SH-SY5Y (cell line): ENCODE measurements around the gene RNF38.

Experiments used
- GATA2 ChIP-seq: IDR thresholded peaks from 2 replicates; pipeline ENCODE4 v1.6.1; 2011; ENCODE audit warnings: mild to moderate bottlenecking, low read depth, low read length
- GATA3 ChIP-seq: IDR thresholded peaks from 2 replicates; pipeline ENCODE4 v1.6.1; 2011; ENCODE audit warnings: low read depth, mild to moderate bottlenecking, low read length, moderate library complexity

RNF38 gene

DNA sequence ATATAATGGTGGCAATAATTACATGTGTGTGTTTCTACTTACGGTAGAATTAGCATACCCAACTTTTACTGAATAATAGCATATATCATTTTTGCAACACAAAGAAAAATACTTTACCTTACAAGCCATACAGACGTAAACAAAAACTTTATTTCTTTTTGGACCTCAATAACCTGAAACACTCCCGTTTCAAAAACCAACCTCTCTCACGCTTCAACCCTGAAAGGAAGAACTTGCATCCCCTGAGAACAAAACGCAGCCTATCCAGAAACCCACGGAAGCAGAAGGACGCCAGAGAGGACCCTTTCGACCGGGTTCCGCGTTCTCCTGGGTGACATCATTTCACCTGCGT lies at the start of gene RNF38:
TSS of gene RNF38 (minus strand) at position 290 of the 352 bp plus-strand sequence. CDS start at position 129, 161 bp downstream.
- TF ChIP-seq GATA3 (no peak), GATA2 (no peak)

DNA sequence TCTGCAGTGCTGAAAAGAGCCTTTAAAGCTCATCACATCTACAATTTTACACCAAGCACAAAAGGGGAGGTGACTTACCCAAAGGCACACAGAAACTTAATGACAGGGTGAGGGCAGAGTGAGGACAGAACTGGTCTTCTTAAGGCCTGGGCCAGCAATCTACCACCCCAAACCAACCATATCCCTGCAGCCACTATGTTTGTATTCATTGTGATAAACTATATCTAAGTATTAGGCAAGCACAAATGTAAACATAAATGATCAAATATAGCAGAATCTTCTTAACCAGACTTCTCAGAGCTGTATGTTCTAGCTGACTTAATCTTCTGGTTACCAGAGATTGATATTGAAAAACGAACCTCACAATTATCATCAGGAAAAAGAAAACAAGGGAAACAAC lies 47.9 kb upstream of the RNF38 start:
- TF ChIP-seq GATA2 = no peak
- TF ChIP-seq GATA3 = no peak

DNA sequence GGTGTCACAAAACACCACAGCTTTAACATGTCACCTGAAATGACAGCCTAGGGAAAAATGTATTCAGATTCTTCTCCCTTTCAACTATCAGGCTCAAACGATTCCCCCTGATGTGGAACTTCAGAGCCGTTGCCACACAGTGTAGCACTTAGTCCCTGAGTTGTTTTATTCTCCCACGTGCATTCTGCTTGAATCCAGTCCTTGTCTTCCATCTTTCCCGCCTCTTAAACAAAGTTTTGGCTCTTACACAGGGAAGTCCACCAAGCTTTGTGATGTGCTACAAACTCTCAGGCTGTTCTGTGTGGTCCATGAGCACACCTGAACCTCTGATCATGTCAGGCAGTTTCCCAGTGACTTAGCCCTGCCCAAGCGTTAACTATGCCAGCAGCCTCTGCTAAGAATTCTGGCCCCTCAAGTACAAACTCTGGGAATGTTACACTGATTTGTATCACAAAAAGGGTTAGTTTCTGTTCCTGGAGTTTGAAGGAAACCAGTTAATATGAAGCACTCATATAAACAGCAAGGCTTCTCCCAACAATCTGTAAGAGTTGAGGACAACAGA lies 45.8 kb upstream of the RNF38 start:
- no peak for TF ChIP-seq GATA2

DNA sequence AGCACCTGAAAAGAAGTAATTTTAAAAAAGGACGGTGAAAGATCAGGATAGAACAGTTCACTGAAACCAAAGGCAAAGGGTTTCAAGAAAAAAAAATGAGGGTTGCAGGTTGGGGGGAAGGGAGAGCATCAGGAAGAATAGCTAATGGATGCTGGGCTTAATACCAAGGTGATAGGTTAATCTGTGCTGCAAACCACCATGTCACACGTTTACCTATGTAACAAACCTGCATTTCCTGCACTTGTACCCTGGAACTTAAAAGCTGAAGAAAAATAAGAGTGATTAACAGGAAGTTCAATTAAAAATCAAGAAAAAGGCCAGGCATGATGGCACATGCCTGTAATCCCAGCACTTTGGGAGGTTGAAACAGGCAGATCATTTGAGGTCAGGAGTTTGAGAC lies 44.1 kb upstream of the RNF38 start:
- no peak for TF ChIP-seq GATA3
- TF ChIP-seq GATA2 = no peak

DNA sequence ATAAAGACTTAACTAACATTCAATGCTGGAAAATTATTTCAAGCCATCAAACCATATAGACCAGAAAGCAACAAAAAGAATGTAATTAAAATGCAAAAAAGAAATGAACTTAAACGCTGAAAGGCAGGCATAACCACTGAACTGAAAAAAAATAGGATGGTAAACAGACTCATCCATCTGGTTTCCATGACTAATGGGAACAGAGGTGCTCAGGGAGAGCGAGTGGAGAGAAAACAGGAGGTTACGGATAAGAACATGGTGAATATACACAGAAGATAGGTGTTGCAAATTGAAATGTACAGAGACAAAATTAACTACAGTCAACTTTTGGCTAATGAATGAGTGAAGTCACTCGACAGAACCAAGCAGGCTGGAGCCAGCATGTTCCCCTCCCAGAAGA lies 43.5 kb upstream of the RNF38 start:
- TF ChIP-seq GATA2 = no peak
- no peak for TF ChIP-seq GATA3

DNA sequence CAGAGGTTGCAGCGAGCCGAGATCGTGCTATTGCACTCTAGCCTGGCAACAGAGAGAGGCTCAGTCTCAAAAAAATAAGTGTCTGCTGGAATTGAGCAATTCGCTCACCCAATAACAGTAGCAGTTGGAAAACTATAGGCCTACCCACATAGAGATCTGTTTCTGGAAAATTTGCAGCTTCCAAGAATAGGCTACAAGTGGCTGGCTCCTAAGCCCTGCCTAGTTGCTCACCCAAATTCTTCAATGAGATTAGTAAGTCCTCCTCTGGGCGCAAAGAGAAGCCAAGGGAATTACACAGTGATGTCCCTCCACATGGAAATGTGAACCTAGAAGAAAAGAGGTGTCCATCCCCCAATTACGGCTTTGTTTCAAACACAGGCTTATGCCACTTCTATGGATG lies 42.6 kb upstream of the RNF38 start:
- TF ChIP-seq GATA2 (no peak), GATA3 (no peak)

DNA sequence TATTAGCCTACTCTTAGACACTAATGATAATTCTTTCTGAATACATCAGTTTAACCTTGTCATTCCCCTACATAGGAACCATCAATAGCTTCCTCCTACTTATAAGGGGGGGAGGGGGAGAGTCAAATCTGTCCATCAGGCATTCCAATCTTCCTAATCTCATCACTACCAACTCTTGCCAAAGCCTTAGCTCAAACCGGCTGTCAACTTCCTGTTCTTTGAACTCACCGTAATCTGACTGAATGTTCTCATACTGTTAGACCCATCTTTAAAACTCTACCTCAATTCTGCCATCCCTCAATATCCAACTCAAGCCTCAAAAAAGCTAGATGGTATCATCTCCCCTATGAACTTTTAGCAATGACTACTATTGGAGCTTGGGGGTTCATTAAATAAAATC lies 41.9 kb upstream of the RNF38 start:
- TF ChIP-seq GATA2 = no peak
- no peak for TF ChIP-seq GATA3

DNA sequence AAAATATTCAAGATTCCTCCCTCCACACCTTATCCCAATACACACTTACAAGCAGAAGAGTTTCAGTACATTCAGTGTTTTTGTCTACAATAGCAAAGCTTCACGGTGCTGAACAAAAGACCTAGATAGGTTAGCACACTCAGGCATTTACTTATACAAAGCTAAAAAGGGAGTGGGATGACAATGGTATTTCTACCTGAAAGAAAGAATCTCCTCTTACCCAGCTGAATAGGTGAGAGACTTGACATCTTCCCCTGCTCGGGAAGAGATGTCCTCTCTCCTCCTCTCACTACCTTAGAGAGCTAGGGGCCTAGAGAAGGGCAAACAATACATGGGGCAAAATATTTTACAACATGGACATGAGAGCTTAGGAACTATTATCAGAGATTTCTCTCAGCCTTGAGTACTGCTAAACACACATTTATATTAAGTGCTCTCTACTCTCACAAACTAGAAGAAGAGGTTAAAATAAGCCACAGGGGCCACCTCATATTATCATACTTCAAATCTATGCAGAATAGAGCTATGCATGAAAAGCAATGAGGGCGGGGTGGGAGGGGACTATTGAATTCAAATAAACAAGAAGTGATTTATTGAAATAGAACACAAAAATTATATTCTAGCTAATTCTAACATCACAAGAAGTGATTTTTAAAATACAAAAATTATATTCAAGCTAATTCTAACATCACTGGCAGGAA lies 38.6 kb upstream of the RNF38 start:
- TF ChIP-seq GATA2 (no peak), GATA3 (no peak)

DNA sequence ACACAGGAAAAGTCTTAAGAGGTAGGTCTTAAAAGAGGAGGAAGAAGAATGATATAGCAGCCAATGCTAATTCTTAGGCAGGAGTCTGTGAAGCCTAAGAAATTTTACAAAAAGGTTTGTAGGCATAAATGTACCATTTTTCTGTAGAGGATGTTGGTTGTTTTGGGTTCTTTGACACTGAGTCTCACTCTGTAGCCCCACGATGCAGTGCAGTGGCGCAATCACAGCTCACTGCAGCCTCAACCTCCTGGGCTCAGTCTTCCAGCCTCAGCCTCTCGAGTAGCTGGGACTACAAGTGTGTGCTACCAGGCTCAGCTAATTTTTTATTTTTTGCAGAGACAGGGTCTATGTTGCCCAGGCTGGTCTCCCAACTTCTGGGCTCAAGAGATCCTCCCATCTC lies 37.7 kb upstream of the RNF38 start:
- TF ChIP-seq GATA2 (no peak), GATA3 (no peak)

DNA sequence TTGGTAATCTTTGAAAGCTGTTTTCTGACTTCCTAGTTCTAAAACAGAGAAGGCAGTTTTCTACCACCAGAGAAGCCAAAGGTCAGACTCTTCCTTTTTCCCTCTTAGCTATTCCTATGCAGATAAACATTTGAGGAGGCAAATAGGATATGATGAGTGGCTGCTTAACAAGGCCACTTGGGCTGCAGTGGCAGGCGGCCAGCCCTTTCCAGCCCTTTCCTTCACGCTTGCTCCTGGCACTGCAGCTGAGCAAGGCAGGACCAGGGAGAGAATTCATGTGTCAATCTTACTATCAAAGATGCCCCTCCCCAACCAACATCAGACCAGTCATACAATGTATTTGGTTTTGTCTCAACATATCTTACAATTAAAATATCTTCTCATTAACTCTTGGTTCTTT lies 36.8 kb upstream of the RNF38 start:
- TF ChIP-seq GATA2 = no peak
- no peak for TF ChIP-seq GATA3

DNA sequence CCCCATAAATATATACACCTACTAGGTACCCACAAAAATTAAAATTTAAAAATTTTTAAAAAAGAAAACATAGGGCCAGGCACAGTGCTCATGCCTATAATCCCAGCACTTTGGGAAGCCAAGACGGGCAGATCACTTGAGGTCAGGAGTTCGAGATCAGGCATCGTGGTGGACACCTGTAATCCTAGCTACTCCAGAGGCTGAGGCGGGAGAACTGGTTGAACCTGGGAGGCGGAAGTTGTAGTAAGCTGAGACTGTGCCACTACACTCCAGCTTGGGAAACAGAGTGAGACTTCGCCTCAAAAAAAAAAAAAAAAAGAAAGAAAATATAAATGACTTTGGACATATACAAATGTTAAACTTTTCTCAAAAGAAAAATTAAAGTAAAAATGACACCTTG lies 33.3 kb upstream of the RNF38 start:
- TF ChIP-seq GATA3 = no peak
- TF ChIP-seq GATA2 = no peak

DNA sequence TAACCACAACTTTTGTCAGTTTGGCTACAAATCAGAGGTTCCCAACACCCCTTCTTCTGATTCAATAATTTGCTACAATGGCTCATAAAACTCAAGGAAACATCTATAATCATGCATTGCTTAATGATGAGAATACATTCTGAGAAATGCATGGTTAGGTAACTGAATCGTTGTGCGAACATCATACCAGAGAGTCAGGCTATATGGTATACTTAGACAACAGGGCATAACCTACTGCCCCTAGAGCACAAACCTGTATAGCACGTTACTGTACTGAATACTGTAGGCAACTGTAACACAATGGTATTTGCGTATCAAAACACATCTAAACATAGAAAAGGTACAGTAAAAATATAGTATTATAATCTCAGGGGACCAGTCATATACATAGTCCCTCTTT lies 31.0 kb upstream of the RNF38 start:
- TF ChIP-seq GATA2 (no peak), GATA3 (no peak)

DNA sequence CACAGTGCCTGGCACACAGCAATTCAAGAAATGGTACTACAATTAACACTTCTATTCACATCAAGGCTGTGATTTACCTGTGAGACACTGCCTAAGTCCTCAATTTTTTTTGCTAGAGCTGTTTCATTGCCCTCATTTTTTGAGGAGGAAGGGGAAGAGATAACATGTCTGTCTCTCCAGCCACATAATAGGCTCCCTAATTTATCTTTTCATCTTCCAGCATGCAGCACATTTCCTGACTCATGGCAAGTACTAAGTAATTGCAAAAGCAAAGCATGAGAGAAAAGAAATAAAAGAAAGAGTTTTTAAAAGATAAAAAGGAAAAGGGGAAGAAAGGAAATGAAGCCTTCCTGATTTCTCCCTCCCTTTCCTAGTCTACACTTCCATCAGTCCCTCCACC lies 26.9 kb upstream of the RNF38 start:
- no peak for TF ChIP-seq GATA3
- TF ChIP-seq GATA2 = peak; percentile 8; the same call in 1 of the 2 replicates

DNA sequence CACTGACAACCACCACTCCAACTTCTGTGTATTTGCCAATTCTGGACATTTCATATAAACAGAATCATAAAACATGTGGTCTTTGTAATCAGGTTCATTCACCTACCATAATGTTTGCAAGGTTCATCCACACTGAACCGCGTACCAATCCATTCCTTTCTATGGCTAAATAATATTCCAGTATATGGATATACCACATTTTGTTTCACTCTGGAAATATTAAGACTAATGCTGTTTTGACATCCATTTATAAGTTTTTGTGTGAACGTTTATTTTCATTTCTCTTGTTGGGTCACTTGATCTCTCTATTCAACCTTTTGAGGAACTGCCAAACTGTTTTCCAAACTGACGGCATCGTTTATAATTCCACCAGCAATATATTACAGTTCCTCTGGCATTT lies 26.3 kb upstream of the RNF38 start:
- TF ChIP-seq GATA2 (no peak), GATA3 (no peak)

DNA sequence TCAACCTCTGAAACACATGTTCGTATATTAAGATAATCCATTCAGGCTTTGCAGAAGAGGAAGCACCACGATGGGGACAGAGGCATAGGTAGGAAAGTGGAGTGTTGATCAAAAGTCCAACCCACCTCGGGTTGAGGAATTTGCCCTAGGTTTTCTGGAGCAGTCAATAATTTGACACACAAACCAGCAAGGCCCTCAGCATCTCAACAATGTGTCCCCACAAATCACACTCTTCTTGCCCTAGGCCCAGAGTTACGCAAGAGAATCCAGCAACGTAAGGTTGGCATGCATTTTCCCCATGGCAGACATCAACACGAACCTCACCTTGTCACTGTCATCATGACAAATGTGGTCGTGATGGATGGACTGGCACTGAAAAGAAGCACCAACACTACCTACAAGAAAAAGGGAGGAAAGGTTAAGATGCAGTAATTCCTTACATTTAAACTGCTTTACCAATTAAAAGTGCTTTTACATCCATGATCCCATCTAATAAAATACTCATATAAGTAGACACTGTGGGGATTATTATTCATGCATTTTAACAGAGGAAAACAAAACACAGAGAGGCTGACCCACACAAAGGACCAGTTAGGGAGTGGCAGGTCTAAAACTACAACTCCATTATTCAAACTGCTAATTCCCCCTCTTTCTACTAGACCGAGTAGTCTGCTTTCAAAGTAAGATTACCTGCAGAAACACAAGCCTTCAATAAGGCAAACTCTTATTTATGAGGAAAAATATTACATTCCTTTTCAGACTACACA lies 24.4 kb upstream of the RNF38 start:
- TF ChIP-seq GATA3 = no peak
- TF ChIP-seq GATA2 = no peak

DNA sequence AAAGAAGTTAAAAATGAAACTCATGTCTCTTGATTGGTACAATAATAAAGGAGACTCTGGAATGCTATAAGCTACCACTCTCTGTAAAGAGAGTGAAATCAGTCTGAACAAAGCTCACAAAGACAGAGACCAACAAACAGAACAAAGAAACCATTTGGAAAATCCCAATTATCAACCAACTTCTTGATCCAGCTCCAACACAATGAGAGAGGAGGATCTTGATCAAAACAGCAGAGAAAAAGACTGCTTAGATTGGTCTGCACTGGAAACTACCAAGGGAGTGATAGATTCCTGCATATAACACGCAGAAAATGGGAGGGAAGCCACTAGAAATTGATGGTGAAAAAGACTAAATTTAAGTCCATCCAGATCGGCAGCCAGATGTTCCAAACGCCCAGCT lies 23.1 kb upstream of the RNF38 start:
- TF ChIP-seq GATA3 (no peak), GATA2 (no peak)
